HPDE6-E6E7 (cell line): ENCODE results near the gene USP26.
"Not testable (repeated sequence)": the region's sequence is repeated elsewhere in the genome, so short reads cannot be mapped to it uniquely, and the experiment has no call there.

Source experiments
- DNase-seq: peaks from one replicate; pipeline ENCODE4 v3.0.0; 2011; ENCODE audit warnings: missing footprints; ENCODE audit errors: extremely low spot score

USP26 gene

GRCh38 chrX:133097031-133097430 is at the start of gene USP26:
Gene USP26 (minus strand): TSS chrX:133097109. CDS start chrX:133028220, 68,889 bp downstream.
- DNase-seq = no peak

GRCh38 chrX:133134282-133134681 is 37.4 kb upstream of the USP26 start:
- DNase-seq = no peak

GRCh38 chrX:133120406-133120805 is 23.5 kb upstream of the USP26 start:
- DNase-seq = no peak

- DNase-seq = no peak
Measured at GRCh38 chrX:133094098-133094731, 2.7 kb downstream of the USP26 start.

- DNase-seq = no peak
Measured at GRCh38 chrX:133090236-133090809, 6.6 kb downstream of the USP26 start.

- no peak for DNase-seq
Measured at GRCh38 chrX:133089411-133089810, 7.5 kb downstream of the USP26 start.

- peak; percentile 8 for DNase-seq
Measured at GRCh38 chrX:133085785-133086184, 11.1 kb downstream of the USP26 start.

- not testable (repeated sequence) for DNase-seq
Measured at GRCh38 chrX:133085056-133085455, 11.9 kb downstream of the USP26 start.

- no peak for DNase-seq
Measured at GRCh38 chrX:133083899-133084298, 13.0 kb downstream of the USP26 start.

GRCh38 chrX:133081990-133082389 is 14.9 kb downstream of the USP26 start:
- DNase-seq = no peak

- not testable (repeated sequence) for DNase-seq
Measured at GRCh38 chrX:133077856-133078255, 19.1 kb downstream of the USP26 start.

GRCh38 chrX:133072566-133072965 is 24.3 kb downstream of the USP26 start:
- no peak for DNase-seq

- DNase-seq = no peak
Measured at GRCh38 chrX:133068461-133068860, 28.4 kb downstream of the USP26 start.

GRCh38 chrX:133056341-133056740 is 40.6 kb downstream of the USP26 start:
- no peak for DNase-seq

GRCh38 chrX:133054761-133055405 is 42.0 kb downstream of the USP26 start:
- DNase-seq = no peak

- DNase-seq = no peak
Measured at GRCh38 chrX:133053861-133054598, 42.9 kb downstream of the USP26 start.

- no peak for DNase-seq
Measured at GRCh38 chrX:133048751-133049150, 48.2 kb downstream of the USP26 start.

GRCh38 chrX:133046601-133047000 is 50.3 kb downstream of the USP26 start:
- DNase-seq = no peak

- no peak for DNase-seq
Measured at GRCh38 chrX:133045986-133046385, 50.9 kb downstream of the USP26 start.

- DNase-seq = not testable (repeated sequence)
Measured at GRCh38 chrX:133044145-133044786, 52.6 kb downstream of the USP26 start.

- DNase-seq = no peak
Measured at GRCh38 chrX:133042260-133042659, 54.6 kb downstream of the USP26 start.

GRCh38 chrX:133033010-133033409 is 63.9 kb downstream of the USP26 start:
- DNase-seq = no peak
